GM12891 (cell line): ENCODE data around the gene CHMP4B.

ENCODE experiments used
- POLR2A ChIP-seq: IDR thresholded peaks from 2 replicates; pipeline ENCODE4 v1.6.1; 2011; ENCODE audit warnings: low read depth, low read length, control low read depth
- TAF1 ChIP-seq: IDR thresholded peaks from 2 replicates; pipeline ENCODE4 v1.6.1; 2011; ENCODE audit warnings: low read depth, low read length, control low read depth

GRCh38 chr20:33853507-33853813 lies 42.3 kb downstream of the CHMP4B start:
- TF ChIP-seq POLR2A, result no peak
- TF ChIP-seq TAF1, result no peak
